ENCODE measurements around the gene CRELD2.

GRCh38 chr22:49900441-49901230 is 17.8 kb upstream of the CRELD2 start:
- TF ChIP-seq EZH2 (IDR thresholded peaks at IDR 0.05) (no peak), POLR2AphosphoS5 (IDR thresholded peaks at IDR 0.05; ENCODE audit: borderline replicate concordance, low read depth, low read length) (peak; percentile 19; the same call in 1 of the 2 replicates)

All from SK-N-MC (cell line).